ENCODE measurements around the gene ZNF784. TPM values are rescaled to one million over a fixed set of nuclear protein-coding genes. Genes with fewer than 3 reads are reported as not detected.
A peak's percentile ranks its signal among the peaks of the same experiment; 100 is the strongest.

The ZNF784 gene
- total and polyA plus RNA-seq, 2 of the 13 experiments (the other 11 are each of a cell fraction or from before 2014, with no cell fraction given): 4.1 to 4.2 TPM

DNA sequence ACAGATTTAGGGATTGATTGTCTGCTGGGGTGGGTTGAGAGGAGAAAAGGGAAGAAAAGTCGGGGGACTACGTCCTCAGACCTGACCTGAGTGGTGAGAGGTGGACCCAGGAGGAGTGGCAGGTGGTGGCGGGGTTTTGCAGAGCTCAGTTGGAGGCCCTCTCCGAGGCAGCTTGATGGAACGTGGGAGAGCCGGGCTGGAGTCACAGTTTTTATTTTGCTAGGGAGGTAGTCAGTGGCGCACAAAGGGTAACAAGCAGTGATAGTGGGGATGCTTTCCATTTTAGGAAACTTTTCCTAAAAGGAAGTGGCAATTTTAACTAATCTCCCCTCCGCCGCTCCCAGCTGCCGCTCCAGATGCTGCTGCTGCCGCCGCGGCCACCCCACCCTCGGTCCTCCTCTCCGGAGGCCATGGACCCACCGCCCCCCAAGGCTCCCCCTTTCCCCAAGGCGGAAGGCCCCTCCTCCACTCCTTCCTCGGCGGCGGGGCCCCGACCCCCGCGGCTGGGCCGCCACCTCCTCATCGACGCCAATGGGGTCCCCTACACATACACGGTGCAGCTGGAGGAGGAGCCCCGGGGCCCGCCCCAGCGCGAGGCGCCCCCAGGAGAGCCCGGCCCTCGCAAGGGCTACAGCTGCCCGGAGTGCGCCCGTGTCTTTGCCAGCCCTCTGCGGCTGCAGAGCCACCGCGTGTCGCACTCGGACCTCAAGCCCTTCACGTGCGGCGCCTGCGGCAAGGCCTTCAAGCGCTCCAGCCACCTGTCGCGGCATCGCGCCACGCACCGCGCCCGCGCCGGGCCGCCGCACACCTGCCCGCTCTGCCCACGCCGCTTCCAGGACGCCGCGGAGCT lies 18.0 kb upstream of the ZNF784 start (continued):
- TF ChIP-seq ZFYVE20 (CRISPR knock-in tag; IDR thresholded peaks at IDR 0.05; ENCODE audit: borderline replicate concordance, low read depth) (peak; percentile 72; the same call in 1 of the 2 replicates), FOSL2 (CRISPR knock-in tag; IDR thresholded peaks at IDR 0.05) (no peak), CREB3 (CRISPR knock-in tag; IDR thresholded peaks at IDR 0.05) (peak; percentile 29; the same call in 1 of the 2 replicates), BRD4 (CRISPR knock-in tag; IDR thresholded peaks at IDR 0.05) (no peak), RELA (CRISPR knock-in tag; IDR thresholded peaks at IDR 0.05) (no peak), GABPB1 (CRISPR knock-in tag; IDR thresholded peaks at IDR 0.05) (peak; percentile 35), SMAD3 (CRISPR knock-in tag; IDR thresholded peaks at IDR 0.05) (no peak), ZNF354B (CRISPR knock-in tag; IDR thresholded peaks at IDR 0.05) (no peak), ZNF891 (CRISPR knock-in tag; IDR thresholded peaks at IDR 0.05) (no peak), ZNF558 (CRISPR knock-in tag; IDR thresholded peaks at IDR 0.05; ENCODE audit: borderline replicate concordance) (no peak), ZNF552 (CRISPR knock-in tag; IDR thresholded peaks at IDR 0.05; ENCODE audit: borderline replicate concordance) (no peak; the same call in 1 of the 2 replicates), ZNF180 (CRISPR knock-in tag; IDR thresholded peaks at IDR 0.05; ENCODE audit: borderline replicate concordance, low read depth) (no peak), ZNF251 (CRISPR knock-in tag; IDR thresholded peaks at IDR 0.05) (no peak), ZMYM4 (CRISPR knock-in tag; IDR thresholded peaks at IDR 0.05) (no peak), MEF2D (CRISPR knock-in tag; IDR thresholded peaks at IDR 0.05) (no peak), SRY (CRISPR knock-in tag; IDR thresholded peaks at IDR 0.05) (no peak), BRCA1 (CRISPR knock-in tag; IDR thresholded peaks at IDR 0.05) (no peak), HNRNPH1 (optimal IDR thresholded peaks at IDR 0.05; ENCODE audit: low read depth, low read length) (no peak), TARDBP (CRISPR knock-in tag; IDR thresholded peaks at IDR 0.05) (no peak), MEIS2 (CRISPR knock-in tag; IDR thresholded peaks at IDR 0.05) (no peak), NFIB (CRISPR knock-in tag; IDR thresholded peaks at IDR 0.05; ENCODE audit: borderline replicate concordance) (no peak), SP4 (CRISPR knock-in tag; IDR thresholded peaks at IDR 0.05) (peak; percentile 17; the same call in 1 of the 2 replicates), MYNN (CRISPR knock-in tag; IDR thresholded peaks at IDR 0.05; ENCODE audit: low read depth) (no peak), NFE2 (CRISPR knock-in tag; IDR thresholded peaks at IDR 0.05) (no peak), ZNF34 (CRISPR knock-in tag; IDR thresholded peaks at IDR 0.05; ENCODE audit: borderline replicate concordance) (no peak)
- TF ChIP-seq, protein P1, sequence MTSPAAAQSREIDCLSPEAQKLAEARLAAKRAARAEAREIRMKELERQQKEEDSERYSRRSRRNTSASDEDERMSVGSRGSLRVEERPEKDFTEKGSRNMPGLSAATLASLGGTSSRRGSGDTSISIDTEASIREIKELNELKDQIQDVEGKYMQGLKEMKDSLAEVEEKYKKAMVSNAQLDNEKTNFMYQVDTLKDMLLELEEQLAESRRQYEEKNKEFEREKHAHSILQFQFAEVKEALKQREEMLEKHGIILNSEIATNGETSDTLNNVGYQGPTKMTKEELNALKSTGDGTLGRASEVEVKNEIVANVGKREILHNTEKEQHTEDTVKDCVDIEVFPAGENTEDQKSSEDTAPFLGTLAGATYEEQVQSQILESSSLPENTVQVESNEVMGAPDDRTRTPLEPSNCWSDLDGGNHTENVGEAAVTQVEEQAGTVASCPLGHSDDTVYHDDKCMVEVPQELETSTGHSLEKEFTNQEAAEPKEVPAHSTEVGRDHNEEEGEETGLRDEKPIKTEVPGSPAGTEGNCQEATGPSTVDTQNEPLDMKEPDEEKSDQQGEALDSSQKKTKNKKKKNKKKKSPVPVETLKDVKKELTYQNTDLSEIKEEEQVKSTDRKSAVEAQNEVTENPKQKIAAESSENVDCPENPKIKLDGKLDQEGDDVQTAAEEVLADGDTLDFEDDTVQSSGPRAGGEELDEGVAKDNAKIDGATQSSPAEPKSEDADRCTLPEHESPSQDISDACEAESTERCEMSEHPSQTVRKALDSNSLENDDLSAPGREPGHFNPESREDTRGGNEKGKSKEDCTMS (CRISPR knock-in tag; conservative IDR thresholded peaks at IDR 0.05): no peak

Data from HepG2 (cell line).